MM.1S (cell line): ENCODE data around the gene DCST2.
A peak's percentile ranks its signal among the peaks of the same experiment; 100 is the strongest.

Source experiments
- CTCF ChIP-seq: fragments of 300-600 bp; sonication (generic); IDR thresholded peaks from 2 replicates; pipeline ENCODE4 v1.5.1; 2016; ENCODE audit warnings: antibody characterized with exemption, low read length, mixed read lengths
- EZH2 ChIP-seq: fragments of 300-600 bp; sonication (generic); optimal IDR thresholded peaks from 2 replicates; pipeline ENCODE3; 2017; ENCODE audit warnings: low read depth, mild to moderate bottlenecking, antibody characterized with exemption, low read length, mixed read lengths
- EZH2phosphoT487 ChIP-seq: fragments of 300-600 bp; sonication (generic); IDR thresholded peaks from 2 replicates; pipeline ENCODE4 v1.6.1; 2018; ENCODE audit warnings: antibody characterized with exemption, low read length

GRCh38 chr1:154992721-154993571 is 40.6 kb downstream of the DCST2 start:
- TF ChIP-seq CTCF: peak; percentile 22; the same call in 1 of the 2 replicates
- no peak for TF ChIP-seq EZH2
- TF ChIP-seq EZH2phosphoT487: no peak
